Endothelial cell of umbilical vein (primary cell): ENCODE results near the gene MMP28.

Experiments used
- CTCF ChIP-seq, 2 donors: IDR thresholded peaks; 1 replicate in 1 of 2; 2 replicates in 1 of 2; pipeline ENCODE4 v1.5.1; 2011; ENCODE audit warnings: low read length in 2 of 2, mild to moderate bottlenecking in 2 of 2, moderate library complexity in 2 of 2, control low read depth in 1 of 2, inconsistent platforms in 1 of 2, low read depth in 1 of 2; ENCODE audit not compliant: insufficient read depth in 1 of 2; ENCODE audit errors: extremely low read depth in 1 of 2
- EZH2 ChIP-seq: IDR thresholded peaks from 2 replicates; pipeline ENCODE4 v1.6.1; 2012; ENCODE audit warnings: borderline replicate concordance, low read depth, mild to moderate bottlenecking, moderate library complexity, low read length, inconsistent platforms; ENCODE audit not compliant: severe bottlenecking
- MAX ChIP-seq: IDR thresholded peaks from 2 replicates; pipeline ENCODE4 v1.6.1; 2011; ENCODE audit not compliant: insufficient read depth, insufficient read length
- POLR2A ChIP-seq: IDR thresholded peaks from 2 replicates; pipeline ENCODE4 v1.6.1; 2012; ENCODE audit warnings: low read depth, mild to moderate bottlenecking, control low read depth, low read length
- POLR2AphosphoS5 ChIP-seq: IDR thresholded peaks from 2 replicates; pipeline ENCODE4 v1.6.1; 2012; ENCODE audit warnings: low read depth, mild to moderate bottlenecking, control low read depth, low read length, moderate library complexity; ENCODE audit not compliant: insufficient read depth

GRCh38 chr17:35775039-35775438 lies 20.4 kb downstream of the MMP28 start:
- TF ChIP-seq MAX = no peak
- TF ChIP-seq CTCF (IDR thresholded peaks at IDR 0.05; ENCODE audit: extremely low read depth in 1 of 2, insufficient read depth in 1 of 2, low read depth in 1 of 2, low read length in 2 of 2) = no peak
- no peak for TF ChIP-seq EZH2
- TF ChIP-seq POLR2A = no peak
- TF ChIP-seq POLR2AphosphoS5 = no peak
